K562 (cell line): ENCODE results near the gene RGS3. TPM values are rescaled to one million over a fixed set of nuclear protein-coding genes. Genes with fewer than 3 reads are reported as not detected.

Source experiments
- ATAC-seq: fragments of 200-7000 bp; cut with Tn5 transposase; 3 replicates; pipeline ENCODE4 v1.9.1; 2020; ENCODE audit warnings: moderate library complexity
- BruUV-seq: library from RNA; stranded (reverse); fragments of 400-500 nt; replicated peaks from 2 replicates; lab custom pipeline; 2021; lab: Mats Ljungman, UMichigan
- CTCF ChIA-PET: fragments of 300-600 bp; formaldehyde crosslinking; extraction: SDS; loops from one replicate; lab custom pipeline; 2021; ENCODE audit warnings: low intra/inter-chr PET ratio; lab: Yijun Ruan, JAX
- POLR2A ChIA-PET: fragments of 300-600, 350-650 bp; sonication (Branson Sonifier 250); formaldehyde crosslinking; extraction: SDS; loops from one replicate; lab custom pipeline; 2021; ENCODE audit warnings: antibody characterized with exemption, inconsistent platforms; lab: Yijun Ruan, JAX
- DNase-seq, 4 experiments: peaks; one replicate each; pipeline versions ENCODE4 v3.0.0 to v3.0.0-alpha.2; 2011 to 2018; ENCODE audit warnings: low spot score in 3 of 4, mixed read lengths in 3 of 4; ENCODE audit errors: extremely low read depth in 1 of 4
- FAIRE-seq: peaks from 2 replicates; lab custom pipeline; 2011; peaks lifted over from hg19 to GRCh38; lab: Jason Lieb, UNC
- H2AFZ ChIP-seq: 2 replicates; pipeline ENCODE4 v1.6.0; 2011; ENCODE audit warnings: low read depth, low read length, control low read depth, inconsistent platforms
- H3K27ac ChIP-seq: fragments of 200-600 bp; 3 replicates; pipeline ENCODE4 v1.8.0; 2011; ENCODE audit warnings: low read depth, mild to moderate bottlenecking, control low read depth, inconsistent platforms, low read length, moderate library complexity, mixed read lengths; ENCODE audit errors: extremely low read depth
- H3K27me3 ChIP-seq, 2 experiments: fragments of 300-600 bp in 1 of 2; 2 replicates in 1 of 2; 3 replicates in 1 of 2; pipeline versions ENCODE4 v1.6.0 to v1.8.0; 2011; ENCODE audit warnings: inconsistent platforms in 2 of 2, low read length in 2 of 2, mild to moderate bottlenecking in 1 of 2, mixed read lengths in 1 of 2, moderate library complexity in 1 of 2; ENCODE audit not compliant: control insufficient read depth in 2 of 2, insufficient read depth in 2 of 2
- H3K36me3 ChIP-seq: fragments of 300-600 bp; 3 replicates; pipeline ENCODE4 v1.8.0; 2011; ENCODE audit warnings: mild to moderate bottlenecking, low read length, inconsistent platforms; ENCODE audit not compliant: control insufficient read depth, insufficient read depth
- H3K4me1 ChIP-seq, 2 experiments: fragments of 200-600 bp in 1 of 2; replicated peaks in 1 of 2; 2 replicates in 1 of 2; 3 replicates in 1 of 2; pipeline versions ENCODE4 v1.5.1 to v1.8.0; 2011; ENCODE audit warnings: inconsistent platforms in 2 of 2, low read length in 2 of 2, mild to moderate bottlenecking in 1 of 2, mixed read lengths in 1 of 2, moderate library complexity in 1 of 2; ENCODE audit not compliant: control insufficient read depth in 2 of 2, insufficient read depth in 2 of 2
- H3K4me2 ChIP-seq: 2 replicates; pipeline ENCODE4 v1.6.1; 2011; ENCODE audit warnings: low read length, control low read depth, inconsistent platforms, mixed read lengths; ENCODE audit not compliant: insufficient read depth
- H3K4me3 ChIP-seq: fragments of 200-600 bp; sonication (generic), shearing (Covaris generic); 2 replicates; pipeline ENCODE4 v1.5.1; 2016; ENCODE audit warnings: control low read depth, inconsistent platforms
- H3K79me2 ChIP-seq: fragments of 200-600 bp; 3 replicates; pipeline ENCODE4 v1.8.0; 2011; ENCODE audit warnings: low read length, inconsistent platforms; ENCODE audit not compliant: control insufficient read depth, insufficient read depth
- H3K9ac ChIP-seq, 2 experiments: 2 replicates each; pipeline versions ENCODE4 v1.6.0 to v1.6.1; 2011; ENCODE audit warnings: low read depth in 2 of 2, low read length in 2 of 2, control low read depth in 1 of 2, inconsistent platforms in 1 of 2, mild to moderate bottlenecking in 1 of 2, mixed read lengths in 1 of 2; ENCODE audit not compliant: insufficient read depth in 1 of 2
- H3K9me1 ChIP-seq: one replicate; pipeline ENCODE4 v1.6.0; 2011; ENCODE audit warnings: inconsistent platforms, mild to moderate bottlenecking, low read length, moderate library complexity; ENCODE audit not compliant: control insufficient read depth, insufficient read depth
- H3K9me3 ChIP-seq: replicated peaks from 2 replicates; pipeline ENCODE4 v1.5.1; 2011; ENCODE audit warnings: low read depth, low read length, inconsistent platforms; ENCODE audit not compliant: control insufficient read depth, insufficient read depth
- H4K20me1 ChIP-seq: replicated peaks from 2 replicates; pipeline ENCODE4 v1.6.1; 2011; ENCODE audit warnings: low read length, inconsistent platforms, mixed read lengths; ENCODE audit not compliant: control insufficient read depth, insufficient read depth
- GTF2A2 ChIP-seq: IDR thresholded peaks from 2 replicates; pipeline ENCODE4 v1.6.1; 2016; ENCODE audit warnings: mild to moderate bottlenecking, missing genetic modification characterization, missing compliant biosample characterization
- MEIS2 ChIP-seq: fragments of 450-650 bp; IDR thresholded peaks from 2 replicates; pipeline ENCODE4 v1.6.1; 2014; ENCODE audit warnings: mild to moderate bottlenecking; ENCODE audit not compliant: partially characterized antibody
- SIN3B ChIP-seq: fragments of 450-650 bp; IDR thresholded peaks from 2 replicates; pipeline ENCODE4 v1.6.1; 2017; ENCODE audit warnings: low read depth, mild to moderate bottlenecking, moderate library complexity
- WGBS: fragments of 100-300 bp; shearing (Covaris generic); methylation state at CpG from one replicate; pipeline ENCODE4 v1.1.6; 2016; ENCODE audit warnings: low coverage, mixed read lengths; ENCODE audit not compliant: insufficient coverage; ENCODE audit errors: missing lambda C conversion rate; 5-methylcytosine and 5-hydroxymethylcytosine counted together
- in situ Hi-C: fragments of 300-500 bp; cut with MboI; formaldehyde crosslinking; loops from 4 replicates; pipeline ENCODE4 v1.15.0; 2018; ENCODE audit warnings: inconsistent platforms, mixed read lengths
- intact Hi-C: fragments of 100-400 bp; cut with micrococcal nuclease; formaldehyde crosslinking; loops from 2 replicates; pipeline ENCODE4 v1.14.2; 2022
- polyA plus RNA-seq, 8 experiments: library from polyadenylated mRNA; depleted of rRNA in 4 of 8; stranded (reverse) in 5 of 8; unstranded in 3 of 8; fragments of >200 nt; fragmentation: Nextera tagmentation in 2 of 8; fragmentation: Illumina TruSeq in 1 of 8; extraction: Ambion mirVana in 2 of 8; extraction: Trizol in 1 of 8; gene quantifications; 2 replicates each; pipeline versions ENCODE4 v1.2.1 to v1.2.3, GENCODE V29; 2011 to 2014; ENCODE audit warnings: inconsistent platforms in 1 of 8, missing spikeins in 1 of 8
- total RNA-seq, 7 experiments: library from RNA; depleted of rRNA in 6 of 7; stranded (reverse); fragments of >200 nt in 6 of 7; fragmentation: Illumina TruSeq in 2 of 7; extraction: Trizol in 2 of 7; gene quantifications; 2 replicates each; pipeline versions ENCODE4 v1.2.1 to v1.2.3, GENCODE V29; 2011 to 2021; ENCODE audit warnings: low replicate concordance in 1 of 7

The RGS3 gene
- total and polyA plus RNA-seq, 9 of the 15 experiments (the other 6 are each of a cell fraction or from before 2014, with no cell fraction given): 0.08 to 2.9 (median 0.95) TPM

DNA sequence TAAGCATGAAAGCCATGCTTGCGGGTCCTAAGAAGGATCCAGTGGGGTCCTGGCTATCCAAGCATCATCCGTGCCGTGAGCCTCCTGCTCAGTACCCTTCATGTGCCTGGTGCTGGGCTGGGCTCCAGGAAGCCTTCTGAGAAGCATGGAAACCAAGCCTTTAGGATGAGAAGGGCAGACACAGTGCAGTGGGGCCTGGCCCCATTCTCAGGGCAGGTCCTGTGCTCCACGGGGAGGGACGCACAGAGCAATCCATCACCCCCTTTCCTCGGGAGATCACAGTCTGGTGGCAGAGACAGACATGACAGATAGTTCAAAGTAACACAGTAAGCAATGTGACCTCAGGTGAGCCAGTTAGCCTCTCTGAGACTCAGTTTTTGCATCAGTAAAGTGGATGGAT is 76.9 kb downstream of the RGS3 start:
- Histone ChIP-seq H3K79me2 (no peaks in the 10 kb centered on the region), H3K36me3 (no peaks in the 10 kb centered on the region), H3K4me3 (no peak overlapping the region), H3K9me1 (peaks cover 3% of the 10 kb centered on the region), H2AFZ (peak overlapping the region; percentile 84), H3K4me2 (peak overlapping the region; percentile 67), H3K27ac (peak overlapping the region; percentile 69; the same call in 2 of the 3 replicates), H4K20me1 (no peaks in the 10 kb centered on the region), H3K4me1 (peaks cover 24 to 28% of the 10 kb centered on the region in 2 experiments; a peak in 4 of 5 replicates), H3K27me3 (no peaks in the 10 kb centered on the region), H3K9ac (peak overlapping the region; percentile 70 to 88)
- WGBS: 65% methylated on average over 6 of the region's 6 CpGs
- intact Hi-C loops (loop anchor here (2.0 kb wide), 1 partner anchor 24 kb away; no protein-coding TSS in a partner anchor), in situ Hi-C loops (no loop called here)
- ChIA-PET POLR2A (interaction anchor here (0.6 to 1.4 kb wide), 2 partner anchors 25 to 42 kb away, joined by 3 read pairs; no protein-coding TSS in a partner anchor), CTCF (no interaction called here)
- BruUV-seq: no TSS peak
- ATAC-seq (no peak), FAIRE-seq (peak; percentile 75), DNase-seq (no peak)
- TF ChIP-seq SIN3B: no peak
- peak; percentile 29; the same call in 1 of the 2 replicates for TF ChIP-seq GTF2A2
- TF ChIP-seq MEIS2: peak; percentile 53
- TF ChIP-seq, all 486 proteins: peak for 2
- no peaks in the 10 kb centered on the region for H3K9me3 ChIP-seq
